Measurements from ENCODE around the gene EEF1G.

- no peak for TF ChIP-seq CTCF (IDR thresholded peaks at IDR 0.05)
- no peak for TF ChIP-seq ZFX (IDR thresholded peaks at IDR 0.05; ENCODE audit: borderline replicate concordance)
These were observed 31.8 kb upstream of the EEF1G start for GRCh38 chr11:62605467-62605866.

Data from 22Rv1 (cell line).